IPS-NIHi7 (cell line): ENCODE data around the gene MREG.
"Not testable (repeated sequence)": the region's sequence is repeated elsewhere in the genome, so short reads cannot be mapped to it uniquely, and the experiment has no call there.

ENCODE experiments used
- DNase-seq: peaks from one replicate; pipeline ENCODE4 v3.0.0; 2012; ENCODE audit warnings: mixed read lengths; ENCODE audit errors: extremely low spot score

MREG gene

DNA sequence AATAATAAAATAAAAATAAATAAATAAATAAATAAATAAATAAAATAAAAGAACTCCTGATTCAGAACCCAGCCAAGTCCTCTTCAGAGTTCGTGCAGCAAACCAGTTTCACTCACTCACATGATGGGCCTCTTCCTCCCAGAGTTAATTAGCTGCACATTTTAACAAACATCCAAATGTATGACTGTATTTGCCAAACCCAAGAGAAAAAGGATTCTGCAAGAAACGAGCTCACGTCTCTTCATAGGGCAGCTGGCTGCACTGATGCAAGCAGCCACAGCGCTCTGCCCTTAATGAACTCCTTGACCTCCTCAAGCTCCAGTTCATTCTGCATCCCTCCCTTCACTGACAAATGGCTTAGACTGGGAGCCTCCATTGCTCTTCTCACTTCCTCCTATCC, 55.1 kb downstream of the MREG start:
- no peak for DNase-seq

DNA sequence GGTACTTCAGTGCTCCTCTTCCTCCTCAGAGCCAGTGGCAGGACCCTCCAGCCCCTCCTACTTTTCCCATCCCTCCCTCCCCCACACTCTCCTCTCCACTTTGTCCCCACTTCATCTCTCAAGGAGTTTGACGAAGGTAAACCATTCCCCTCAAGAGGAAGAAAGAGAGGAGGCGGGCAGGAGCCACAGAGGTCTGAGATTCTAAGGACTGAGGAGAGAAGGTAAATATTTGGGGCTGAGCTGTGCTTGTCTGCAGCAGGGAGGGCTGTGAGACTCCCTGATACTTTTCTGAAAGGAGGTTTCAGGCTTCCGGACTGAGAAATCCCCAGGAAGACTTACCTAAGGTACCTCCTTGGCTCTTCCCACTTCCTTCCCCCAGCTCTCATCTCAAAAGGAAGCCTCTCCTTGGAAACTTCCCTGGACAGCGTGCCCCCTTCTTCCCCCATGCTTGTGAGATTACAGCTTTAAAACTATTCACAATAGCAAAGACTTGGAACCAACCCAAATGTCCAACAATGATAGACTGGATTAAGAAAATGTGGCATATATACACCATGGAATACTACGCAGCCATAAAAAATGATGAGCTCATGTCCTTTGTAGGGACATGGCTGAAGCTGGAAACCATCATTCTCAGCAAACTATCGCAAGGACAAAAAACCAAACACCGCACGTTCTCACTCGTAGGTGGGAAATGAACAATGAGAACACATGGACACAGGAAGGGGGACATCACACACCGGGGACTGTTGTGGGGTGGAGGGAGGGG, 55.8 kb downstream of the MREG start:
- not testable (repeated sequence) for DNase-seq

DNA sequence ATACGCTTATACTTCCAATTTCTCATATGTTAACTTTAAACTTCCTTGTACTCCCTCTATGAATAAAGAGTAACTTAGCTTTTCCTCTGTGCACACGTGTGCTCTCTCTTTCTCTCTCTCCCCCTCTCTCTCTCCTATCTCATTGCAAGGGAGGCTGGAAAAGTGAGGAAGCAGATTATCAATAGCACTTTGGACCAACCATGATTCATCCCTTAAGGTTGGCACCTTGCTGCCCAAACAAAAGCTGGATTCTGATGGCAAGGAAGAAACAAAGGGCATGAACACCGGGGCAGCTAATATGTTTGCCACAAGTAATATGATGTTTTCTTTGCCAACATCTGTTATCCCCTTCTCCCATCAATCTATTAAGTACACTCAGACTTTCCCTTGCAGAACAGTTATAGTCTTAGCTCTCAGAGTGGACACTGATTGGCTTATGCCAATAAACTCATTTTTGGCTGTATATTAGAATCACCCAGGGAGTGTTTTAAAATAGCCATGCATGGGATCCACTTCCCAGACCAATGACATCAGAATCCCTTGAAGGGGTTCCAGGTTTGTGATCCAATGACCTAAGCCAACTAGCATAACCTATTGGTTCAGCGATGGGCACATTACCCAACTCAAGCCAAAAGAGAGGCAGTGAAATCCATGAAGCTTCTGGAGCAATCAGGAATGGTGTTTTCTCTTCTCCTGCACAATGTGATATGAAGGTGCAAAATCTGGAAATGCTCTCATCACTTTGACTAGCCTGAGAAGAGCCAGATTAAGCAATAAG, 60.3 kb downstream of the MREG start:
- no peak for DNase-seq

DNA sequence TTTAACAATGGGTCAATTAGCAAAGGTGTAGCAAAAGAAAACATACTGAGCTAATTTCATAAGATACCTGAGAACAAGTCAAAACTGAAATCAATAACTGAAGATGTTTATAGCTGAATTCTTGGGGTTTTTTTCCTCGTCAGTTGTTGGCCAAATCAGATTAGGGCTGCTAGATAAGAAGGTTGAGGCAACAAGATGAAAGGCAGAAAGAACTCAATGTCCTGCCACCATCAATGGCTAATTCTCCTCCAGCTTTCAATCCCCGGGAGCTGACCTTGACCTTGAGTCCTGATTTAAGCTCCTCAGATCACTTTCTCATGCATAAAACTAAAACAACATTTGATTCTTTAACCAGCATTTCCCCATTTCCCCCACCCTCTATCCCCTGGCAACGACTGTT, 61.8 kb downstream of the MREG start:
- DNase-seq: no peak

DNA sequence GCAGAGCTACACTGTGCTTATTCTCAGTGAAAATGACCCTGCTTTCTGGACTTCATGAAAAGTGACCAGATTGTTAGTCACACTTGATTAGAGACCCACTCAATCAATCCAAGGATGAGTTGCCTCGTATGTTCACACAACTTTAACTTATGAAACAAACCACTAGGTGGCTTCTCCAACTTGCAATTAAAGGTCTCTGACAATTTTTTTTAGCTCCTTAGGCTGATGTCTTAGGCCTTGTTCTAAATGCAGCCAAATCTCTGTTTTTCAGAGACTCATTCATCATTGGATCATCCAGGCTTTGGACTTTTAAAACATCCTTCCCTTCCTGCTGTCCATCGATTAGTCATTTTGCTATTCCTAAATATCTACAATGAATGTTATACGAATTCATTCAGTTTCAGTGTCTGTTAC, 63.4 kb downstream of the MREG start:
- DNase-seq: peak; percentile 49

DNA sequence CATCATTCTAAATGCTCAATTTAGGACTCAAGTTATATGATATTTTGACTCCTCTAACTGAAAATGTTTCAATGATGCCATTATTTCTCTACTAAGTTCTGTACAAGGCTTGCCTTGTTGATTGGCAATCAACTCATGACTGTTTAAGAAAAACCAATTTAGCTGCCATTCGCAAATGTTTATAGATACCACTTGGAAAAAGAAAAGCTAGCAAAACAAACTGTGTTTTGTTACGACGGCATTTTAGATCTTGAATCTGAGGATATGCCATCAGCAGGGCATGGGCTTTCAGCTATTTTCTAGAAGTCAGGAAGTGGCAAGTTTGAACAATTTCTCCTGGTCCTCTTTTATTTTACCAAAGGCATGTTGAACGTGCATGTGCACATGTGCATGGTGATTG, 65.3 kb downstream of the MREG start:
- no peak for DNase-seq

DNA sequence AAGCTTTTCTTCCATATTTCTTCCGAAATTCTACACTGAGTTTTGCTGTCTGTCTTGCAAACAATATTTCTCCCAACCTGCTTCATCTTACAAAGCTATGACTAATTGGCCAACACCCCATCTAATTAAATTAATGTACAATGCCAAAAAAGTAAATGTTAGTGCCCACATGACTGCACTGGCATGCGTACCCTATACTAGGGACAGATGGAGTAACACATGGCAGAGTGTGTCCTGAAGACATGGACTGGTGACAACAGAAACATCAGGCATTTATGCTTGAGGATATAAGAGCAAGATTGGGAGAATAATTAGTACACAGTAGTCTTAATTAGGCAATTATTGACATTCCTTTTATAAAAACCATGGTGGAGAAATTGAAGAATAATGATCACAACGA, 66.8 kb downstream of the MREG start:
- no peak for DNase-seq

DNA sequence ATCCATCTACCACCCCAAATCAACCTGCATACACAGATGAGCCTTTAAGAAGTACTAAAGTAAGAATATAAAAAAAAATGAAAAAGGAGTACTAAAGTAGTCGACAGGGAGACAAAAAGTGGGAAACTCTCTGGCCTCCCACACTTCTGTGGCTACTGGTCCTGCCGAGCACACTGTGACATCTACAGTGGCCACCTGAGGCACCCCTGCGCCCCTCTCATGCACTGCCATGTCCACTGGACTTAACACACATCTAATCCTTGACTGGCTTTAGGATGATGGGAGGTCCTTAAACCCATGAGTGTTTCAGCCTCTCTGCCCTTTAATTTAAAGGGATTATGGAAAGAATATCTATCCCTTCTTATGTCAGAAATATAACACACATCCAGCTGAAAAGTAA, 71.2 kb downstream of the MREG start:
- DNase-seq: no peak

DNA sequence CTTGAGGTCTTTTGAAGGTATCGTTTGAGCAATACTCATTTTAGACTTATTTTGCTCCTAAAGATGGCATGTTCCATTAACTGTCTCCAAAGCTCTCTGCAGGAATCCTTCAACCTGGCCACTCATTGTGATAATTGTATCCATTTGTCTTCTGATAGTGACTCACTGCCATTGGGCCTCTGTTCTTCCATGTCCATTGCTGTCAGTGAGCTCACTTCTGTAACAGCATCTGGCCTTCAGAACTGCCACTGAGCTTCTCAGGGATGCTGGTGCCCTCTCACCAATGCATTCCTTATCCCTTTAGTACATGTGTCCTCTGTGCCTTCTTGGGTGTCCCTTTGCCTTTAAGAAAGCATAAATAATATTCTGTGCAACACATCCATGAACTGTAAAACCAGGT, 71.6 kb downstream of the MREG start:
- no peak for DNase-seq

DNA sequence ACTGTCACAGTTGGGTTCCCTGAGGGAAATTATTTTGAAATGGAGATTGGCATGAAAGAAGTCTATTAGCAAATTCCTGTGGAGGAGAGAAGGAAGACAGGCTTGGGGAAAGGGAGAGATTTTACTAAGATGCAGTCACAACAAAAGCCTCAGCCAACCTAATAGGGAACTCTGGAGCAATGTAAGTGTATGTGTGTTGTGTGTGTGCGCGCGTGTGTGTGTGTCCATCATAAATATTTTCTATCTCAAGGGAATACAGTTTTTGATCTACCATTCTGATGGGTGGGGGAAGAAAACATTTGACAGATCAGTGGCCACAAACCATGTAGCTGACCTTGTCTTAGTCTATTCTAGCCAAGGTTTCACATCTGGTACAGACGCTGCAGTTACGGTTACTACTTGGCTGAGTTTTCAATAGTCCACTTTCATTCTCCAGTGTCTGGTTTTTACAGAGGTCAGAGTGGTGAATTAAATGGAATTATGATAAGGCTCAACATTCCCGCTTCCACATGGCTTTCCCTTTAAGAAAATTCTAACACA, 72.6 kb downstream of the MREG start:
- no peak for DNase-seq

DNA sequence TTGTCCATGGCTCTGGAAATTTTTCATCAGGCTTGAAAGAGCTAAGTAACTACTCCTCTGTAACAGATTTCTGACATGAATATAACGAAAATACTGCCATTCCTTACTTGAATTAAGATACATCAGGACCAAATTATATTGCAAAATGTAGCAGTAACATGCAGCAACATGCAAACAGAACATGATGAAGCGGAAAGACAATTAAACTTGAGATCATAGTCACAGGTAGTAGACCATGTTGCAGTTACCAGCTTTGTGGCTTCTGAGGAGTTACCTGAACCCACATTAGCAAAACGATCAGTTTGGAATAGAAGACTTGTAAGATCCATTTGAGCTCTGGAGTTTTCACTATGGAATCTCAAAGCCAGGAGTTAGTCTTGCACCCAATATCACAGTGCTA, 76.2 kb downstream of the MREG start:
- DNase-seq: no peak

DNA sequence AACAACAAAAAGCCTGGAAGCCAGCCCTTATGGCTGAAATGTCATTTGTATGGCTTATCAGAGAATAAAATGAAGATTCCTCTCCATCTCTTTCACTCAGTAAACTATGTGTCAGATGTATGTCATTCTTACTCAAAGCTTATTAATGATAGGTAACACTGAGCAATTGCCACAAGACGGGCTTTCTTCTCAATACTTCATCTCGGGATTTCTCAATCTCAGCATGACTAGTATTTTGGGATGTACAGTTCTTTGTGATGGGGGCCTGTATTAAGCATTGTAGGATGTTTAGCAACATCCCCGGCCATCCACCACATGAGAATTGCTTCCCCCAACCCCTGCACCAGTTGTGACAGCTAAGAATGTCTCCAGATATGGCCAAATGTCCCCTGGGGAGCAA, 80.2 kb downstream of the MREG start:
- DNase-seq: no peak

DNA sequence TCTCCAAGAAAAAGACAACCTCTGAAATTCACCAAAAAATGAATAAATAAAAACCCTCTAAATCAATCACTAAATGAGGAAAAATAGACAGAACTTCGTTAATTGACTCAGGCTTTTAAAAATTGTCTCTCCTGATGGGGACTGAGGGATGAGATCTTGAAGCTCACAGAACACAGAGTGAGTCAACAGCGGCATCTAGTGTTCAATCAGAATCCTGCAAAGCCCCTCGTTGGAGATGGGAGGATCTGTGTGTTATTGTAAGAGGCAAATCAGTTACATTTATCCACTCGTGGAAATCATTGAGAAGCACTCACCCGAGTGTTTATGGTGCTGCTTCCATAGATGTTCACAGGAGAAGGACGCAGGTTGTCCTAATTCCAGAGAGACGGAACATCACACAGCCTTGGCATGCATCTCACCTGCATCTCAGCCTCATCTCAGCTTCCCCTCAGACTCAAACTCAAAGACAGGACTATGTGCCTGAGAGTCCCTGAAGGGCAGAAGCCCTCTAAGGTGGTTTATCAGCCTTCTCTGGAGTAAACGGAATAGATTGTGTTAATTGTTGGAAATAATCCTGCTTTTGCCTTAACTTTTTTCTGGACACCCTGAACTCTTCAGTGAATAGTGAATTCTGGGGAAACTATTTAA, 82.0 kb downstream of the MREG start:
- DNase-seq: peak; percentile 68

DNA sequence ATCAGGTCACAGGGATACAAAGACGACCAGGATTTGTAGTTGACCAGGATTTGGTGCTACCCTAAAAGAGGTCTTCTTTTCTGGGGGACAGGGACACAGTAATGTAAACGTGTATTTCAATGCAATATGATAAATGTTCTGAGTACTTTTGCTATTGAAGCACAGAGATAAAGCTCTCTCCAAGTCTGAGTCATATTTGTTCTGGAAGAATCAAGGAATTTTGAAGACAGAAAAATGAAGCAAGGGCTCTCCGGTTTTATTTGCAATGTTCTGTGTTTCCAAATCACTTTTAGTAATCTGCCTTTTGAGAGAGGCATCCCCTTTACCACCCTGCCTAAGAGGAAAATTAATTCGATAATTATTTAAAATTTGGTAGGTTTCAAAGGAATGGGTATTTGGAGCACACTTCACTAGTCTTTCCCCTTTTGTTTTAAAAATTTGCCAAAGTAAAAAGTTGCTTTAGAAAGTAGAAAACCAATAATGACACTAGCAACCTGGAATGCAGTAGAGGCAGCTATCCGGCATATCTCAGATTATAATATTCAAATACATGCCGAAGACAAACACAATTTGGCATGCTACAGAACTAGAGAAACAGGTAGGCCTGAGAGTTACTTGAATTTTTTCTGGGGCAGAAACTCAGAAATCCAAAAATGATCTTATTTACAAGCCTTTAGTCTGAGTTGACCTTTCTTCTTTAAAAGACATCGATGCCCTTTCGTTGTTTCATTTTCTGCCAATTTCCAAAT, 82.7 kb downstream of the MREG start:
- no peak for DNase-seq

DNA sequence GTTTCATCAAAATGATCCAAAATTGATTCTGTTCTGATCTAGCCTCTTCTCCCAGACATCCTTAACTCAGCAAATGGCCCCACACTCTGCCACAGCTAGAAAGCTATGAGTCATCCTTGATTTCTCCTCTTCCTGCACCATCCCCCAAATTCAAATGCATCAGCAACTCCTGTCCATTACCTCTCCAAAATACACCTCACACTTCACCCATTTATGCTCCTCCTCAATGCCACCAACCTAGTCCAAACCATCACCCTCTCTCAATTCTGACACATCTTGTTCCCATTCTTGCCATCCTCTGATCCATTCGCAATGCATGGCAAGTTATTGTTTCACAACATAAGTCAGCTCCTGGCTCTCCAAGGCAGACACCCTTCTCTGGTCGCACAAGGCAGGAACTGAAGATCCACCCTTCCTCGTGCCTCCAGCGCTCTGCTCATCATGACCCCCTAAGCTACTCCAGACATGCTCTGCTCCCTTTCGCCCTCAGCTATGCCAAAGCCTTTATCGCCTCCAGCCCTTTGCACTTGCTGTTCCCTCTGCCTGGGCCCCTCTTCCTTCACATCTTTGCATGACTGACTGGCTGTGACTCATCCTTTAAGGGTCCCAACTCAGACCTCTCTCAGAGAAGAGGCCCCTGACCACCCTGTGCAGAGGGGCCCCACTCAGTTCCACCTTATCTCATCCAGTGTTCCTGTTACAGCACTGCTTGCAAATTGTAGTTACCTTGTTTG, 83.6 kb downstream of the MREG start:
- DNase-seq: no peak

DNA sequence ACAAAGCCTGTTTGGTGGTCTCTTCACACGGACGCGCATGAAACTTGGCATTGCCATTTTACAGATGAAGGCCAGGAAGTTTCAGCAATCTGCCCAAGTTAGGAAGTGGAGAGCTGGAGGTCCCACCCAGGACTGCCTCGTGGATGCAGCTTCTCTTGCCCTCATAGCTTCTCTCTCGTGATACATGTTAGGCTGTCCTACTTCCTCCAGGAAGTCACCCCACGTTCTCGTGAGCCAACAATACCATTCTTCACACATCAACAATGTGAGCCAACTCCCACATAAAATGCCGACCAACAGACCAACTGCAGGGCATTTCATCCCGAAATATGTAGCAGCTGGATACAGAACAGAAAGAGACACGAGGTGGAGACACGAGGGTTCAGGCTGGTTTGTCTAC, 85.3 kb downstream of the MREG start:
- no peak for DNase-seq

DNA sequence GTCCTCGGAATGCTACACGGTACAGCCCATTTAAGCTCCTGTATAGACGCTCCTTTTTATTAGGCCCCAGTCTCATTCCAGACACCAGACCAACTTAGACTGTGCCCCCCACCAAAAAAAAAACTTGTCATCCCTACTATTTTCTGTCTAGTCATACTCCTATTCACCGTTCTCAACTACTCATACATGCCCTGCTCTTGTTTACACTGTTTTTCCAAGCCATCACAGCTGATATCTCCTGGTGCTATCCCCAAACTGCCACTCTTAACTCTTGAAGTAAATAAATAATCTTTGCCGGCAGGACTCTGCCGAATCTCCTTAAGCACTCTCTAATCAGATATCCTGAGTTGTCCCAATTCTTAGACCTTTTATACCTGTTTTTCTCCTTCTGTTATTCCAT, 86.4 kb downstream of the MREG start:
- not testable (repeated sequence) for DNase-seq

DNA sequence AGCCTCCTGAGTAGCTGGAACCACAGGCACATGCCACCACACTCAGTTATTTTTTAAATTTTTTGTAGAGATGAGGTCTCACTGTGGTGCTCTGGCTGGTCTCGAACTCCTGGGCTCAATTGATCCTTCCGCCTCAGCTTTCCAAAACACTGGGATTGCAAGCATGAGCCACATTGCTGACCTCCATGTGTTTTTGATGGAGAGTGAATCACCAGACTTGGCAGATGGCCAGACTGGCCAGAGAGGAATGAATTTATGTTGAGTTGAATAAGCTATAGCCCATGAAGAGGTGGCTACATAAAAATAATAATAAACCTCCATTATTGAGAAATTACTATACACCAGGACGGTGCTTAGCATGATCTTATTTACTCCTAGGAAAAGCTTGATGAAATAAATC, 91.5 kb downstream of the MREG start:
- no peak for DNase-seq

DNA sequence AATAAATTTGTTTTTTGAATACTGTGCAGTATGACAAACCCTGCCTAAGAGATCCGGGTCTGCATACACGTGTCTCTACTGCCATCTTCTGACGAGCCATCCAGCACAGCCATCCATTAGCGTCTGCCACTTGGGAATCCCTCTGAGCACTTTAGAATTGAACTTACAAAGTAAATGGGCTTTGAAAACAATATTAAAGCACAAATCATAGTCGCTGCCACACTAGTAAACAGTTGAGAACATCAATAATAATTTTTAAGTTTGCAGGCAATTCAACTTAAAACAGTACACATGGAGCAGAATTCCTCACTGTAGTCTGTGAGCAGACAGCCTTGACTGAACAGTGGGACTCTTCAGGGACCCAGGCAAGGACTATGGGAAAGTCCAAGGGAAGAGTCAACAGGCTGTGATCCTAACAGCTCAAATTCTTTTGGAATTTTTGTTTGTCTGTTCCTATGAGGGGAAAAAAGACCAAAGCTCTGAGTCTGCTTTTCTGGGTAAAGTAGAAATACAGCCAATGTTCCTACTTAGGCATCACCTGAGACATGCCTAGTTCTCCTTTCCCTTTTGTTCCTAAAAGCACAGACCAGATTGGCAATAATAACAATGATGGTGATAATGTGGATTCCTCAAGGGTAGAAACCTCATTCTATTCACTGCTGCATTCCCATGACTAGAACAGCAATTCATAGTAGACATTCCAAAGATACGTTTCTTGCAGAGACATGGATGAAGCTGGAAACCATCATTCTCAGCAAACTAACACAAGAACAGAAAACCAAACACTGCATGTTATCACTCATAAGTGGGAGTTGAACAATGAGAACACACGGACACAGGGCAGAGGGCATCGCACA, 92.9 kb downstream of the MREG start:
- DNase-seq: peak; percentile 60

DNA sequence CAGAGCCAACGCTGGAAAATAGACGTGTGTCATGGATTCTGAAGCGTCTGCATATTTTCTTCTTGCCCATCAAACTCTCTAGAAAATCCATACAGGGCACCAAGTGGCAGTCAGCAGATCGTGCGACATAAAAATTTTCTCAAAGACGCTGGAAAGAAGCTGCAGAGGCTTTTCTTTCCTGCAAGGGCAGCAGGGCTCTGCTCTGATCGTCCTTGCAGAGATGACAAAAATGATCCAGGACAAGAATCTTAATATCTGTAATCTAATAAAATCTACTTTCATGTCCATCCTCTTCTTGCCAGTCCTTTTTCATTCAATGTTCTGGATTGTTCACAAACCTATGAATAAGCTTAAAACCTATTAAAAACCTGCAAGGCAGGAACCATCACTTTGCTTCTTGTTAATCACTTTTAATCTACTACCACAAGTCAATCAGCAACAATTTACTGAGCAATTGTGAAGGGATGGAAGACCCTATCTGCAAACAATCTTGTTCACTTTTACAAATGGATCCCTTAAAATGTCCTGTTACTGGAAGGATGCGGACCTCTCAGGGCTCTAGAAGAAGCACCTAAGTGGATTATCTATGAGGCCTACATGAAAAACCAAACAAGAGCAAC, 93.6 kb downstream of the MREG start:
- DNase-seq: no peak
